Measurements from ENCODE around the gene PRKACB.

Gene PRKACB

GRCh38 chr1:84165601-84166000, 21.5 kb downstream of the PRKACB start:
- H3K4me3 ChIP-seq (ENCODE audit: low read length) = no peak overlapping the region
- no peak for DNase-seq (ENCODE audit: low read depth)
- TF ChIP-seq CTCF (conservative IDR thresholded peaks at IDR 0.05; ENCODE audit: low read depth, low read length) = no peak

GRCh38 chr1:84166797-84167196, 22.7 kb downstream of the PRKACB start:
- no peak for DNase-seq (ENCODE audit: low read depth)
- TF ChIP-seq CTCF (conservative IDR thresholded peaks at IDR 0.05; ENCODE audit: low read depth, low read length) = no peak
- H3K4me3 ChIP-seq (ENCODE audit: low read length) = no peak overlapping the region

- H3K4me3 ChIP-seq (ENCODE audit: low read length) = no peak overlapping the region
Observed at GRCh38 chr1:84168783-84169182, 24.7 kb downstream of the PRKACB start.

GRCh38 chr1:84170171-84170570, 26.1 kb downstream of the PRKACB start:
- no peak for TF ChIP-seq CTCF (conservative IDR thresholded peaks at IDR 0.05; ENCODE audit: low read depth, low read length)
- H3K4me3 ChIP-seq (ENCODE audit: low read length) = no peak overlapping the region
- no peak for DNase-seq (ENCODE audit: low read depth)

More at GRCh38 chr1:84168783-84169182, 24.7 kb downstream of the PRKACB start:
- DNase-seq (ENCODE audit: low read depth) = no peak
- no peak for TF ChIP-seq CTCF (conservative IDR thresholded peaks at IDR 0.05; ENCODE audit: low read depth, low read length)

- H3K4me3 ChIP-seq (ENCODE audit: low read length) = no peak overlapping the region
- no peak for DNase-seq (ENCODE audit: low read depth)
- no peak for TF ChIP-seq CTCF (conservative IDR thresholded peaks at IDR 0.05; ENCODE audit: low read depth, low read length)
Observed at GRCh38 chr1:84171481-84171880, 27.4 kb downstream of the PRKACB start.

GRCh38 chr1:84174051-84174556, 30.0 kb downstream of the PRKACB start:
- H3K4me3 ChIP-seq (ENCODE audit: low read length) = no peak overlapping the region
- peak; percentile 41 for DNase-seq (ENCODE audit: low read depth)
- no peak for TF ChIP-seq CTCF (conservative IDR thresholded peaks at IDR 0.05; ENCODE audit: low read depth, low read length)

- TF ChIP-seq CTCF (conservative IDR thresholded peaks at IDR 0.05; ENCODE audit: low read depth, low read length) = no peak
- no peak for DNase-seq (ENCODE audit: low read depth)
- H3K4me3 ChIP-seq (ENCODE audit: low read length) = no peak overlapping the region
Observed at GRCh38 chr1:84181350-84182005, 37.4 kb downstream of the PRKACB start.
